Liver (tissue), 9 donors: Measurements from ENCODE around the gene ING3. TPM values are rescaled to one million over a fixed set of nuclear protein-coding genes. Genes with fewer than 3 reads are reported as not detected.
A peak's percentile ranks its signal among the peaks of the same experiment; 100 is the strongest.

Source experiments
- DNase-seq: peaks from one replicate; pipeline ENCODE4 v3.0.0-alpha.2; 2017; ENCODE audit warnings: low spot score
- H3K27ac ChIP-seq, 2 donors: one replicate each; pipeline ENCODE4 v1.7.0; 2013; ENCODE audit warnings: inconsistent platforms in 2 of 2, low read length in 2 of 2, control low read depth in 1 of 2, low read depth in 1 of 2, mild to moderate bottlenecking in 1 of 2
- H3K27me3 ChIP-seq, 4 donors: one replicate each; pipeline versions ENCODE4 v1.6.1 to v1.7.0; 2013; ENCODE audit warnings: low read length in 3 of 4, inconsistent platforms in 1 of 4, mild to moderate bottlenecking in 1 of 4, moderate library complexity in 1 of 4; ENCODE audit not compliant: control insufficient read depth in 4 of 4, insufficient read depth in 4 of 4
- H3K36me3 ChIP-seq, 4 donors: one replicate each; pipeline versions ENCODE4 v1.6.1 to v1.7.0; 2013; ENCODE audit warnings: low read length in 3 of 4, mild to moderate bottlenecking in 3 of 4, low read depth in 1 of 4, moderate library complexity in 1 of 4; ENCODE audit not compliant: control insufficient read depth in 4 of 4, insufficient read depth in 3 of 4
- H3K4me1 ChIP-seq, 4 donors: one replicate each; pipeline versions ENCODE4 v1.6.1 to v1.7.0; 2013; ENCODE audit warnings: low read length in 3 of 4, mild to moderate bottlenecking in 3 of 4, moderate library complexity in 1 of 4; ENCODE audit not compliant: control insufficient read depth in 4 of 4, insufficient read depth in 4 of 4
- H3K4me3 ChIP-seq, 3 donors: one replicate each; pipeline versions ENCODE4 v1.6.1 to v1.7.0; 2013; ENCODE audit warnings: low read length in 3 of 3, control low read depth in 1 of 3, low read depth in 1 of 3, mild to moderate bottlenecking in 1 of 3
- H3K9ac ChIP-seq, 2 donors: one replicate each; pipeline ENCODE4 v1.7.0; 2013; ENCODE audit warnings: low read length in 2 of 2, mild to moderate bottlenecking in 2 of 2, moderate library complexity in 2 of 2, control low read depth in 1 of 2, low read depth in 1 of 2
- H3K9me3 ChIP-seq, 4 donors: one replicate each; pipeline versions ENCODE4 v1.6.1 to v1.7.0; 2013; ENCODE audit warnings: low read length in 3 of 4; ENCODE audit not compliant: control insufficient read depth in 4 of 4
- EGR1 ChIP-seq, 2 donors: IDR thresholded peaks; 2 replicates each; pipeline ENCODE4 v1.6.1; 2016 to 2018; ENCODE audit warnings: antibody characterized with exemption in 2 of 2, low read depth in 2 of 2
- FOXA1 ChIP-seq: IDR thresholded peaks from 2 replicates; pipeline ENCODE4 v1.6.1; 2016; ENCODE audit warnings: antibody characterized with exemption
- FOXA2 ChIP-seq: IDR thresholded peaks from 2 replicates; pipeline ENCODE4 v1.6.1; 2016; ENCODE audit warnings: antibody characterized with exemption
- GABPA ChIP-seq, 2 donors: IDR thresholded peaks in 1 of 2; conservative IDR thresholded peaks in 1 of 2; 2 replicates each; pipeline ENCODE4 v1.6.1; 2016; ENCODE audit warnings: antibody characterized with exemption in 2 of 2, mild to moderate bottlenecking in 1 of 2, moderate library complexity in 1 of 2
- HNF4A ChIP-seq, 2 donors: conservative IDR thresholded peaks; 2 replicates each; pipeline ENCODE4 v1.6.1; 2016; ENCODE audit warnings: antibody characterized with exemption in 2 of 2, mild to moderate bottlenecking in 2 of 2
- JUND ChIP-seq, 2 donors: IDR thresholded peaks; 2 replicates each; pipeline ENCODE4 v1.6.1; 2016; ENCODE audit warnings: antibody characterized with exemption in 2 of 2
- RAD21 ChIP-seq, 2 donors: IDR thresholded peaks; 2 replicates each; pipeline ENCODE4 v1.6.1; 2016; ENCODE audit warnings: antibody characterized with exemption in 2 of 2, mild to moderate bottlenecking in 2 of 2
- RXRA ChIP-seq, 2 donors: IDR thresholded peaks; 2 replicates each; pipeline ENCODE4 v1.6.1; 2017 to 2018; ENCODE audit warnings: antibody characterized with exemption in 2 of 2, mild to moderate bottlenecking in 1 of 2
- SP1 ChIP-seq: IDR thresholded peaks from 2 replicates; pipeline ENCODE4 v1.6.1; 2018; ENCODE audit warnings: antibody characterized with exemption, mild to moderate bottlenecking
- TAF1 ChIP-seq: conservative IDR thresholded peaks from 2 replicates; pipeline ENCODE4 v1.6.1; 2016; ENCODE audit warnings: antibody characterized with exemption, mild to moderate bottlenecking
- YY1 ChIP-seq: IDR thresholded peaks from 2 replicates; pipeline ENCODE4 v1.6.1; 2016; ENCODE audit warnings: antibody characterized with exemption, mild to moderate bottlenecking
- WGBS: extraction: QIAGEN DNeasy Blood & Tissue Kit; methylation state at CpG from one replicate; pipeline ENCODE4 v1.1.7; 2013; 5-methylcytosine and 5-hydroxymethylcytosine counted together
- polyA plus RNA-seq, 2 donors: library from polyadenylated mRNA; stranded (reverse) in 1 of 2; unstranded in 1 of 2; fragments of 200-250 nt in 1 of 2; fragments of >200 nt in 1 of 2; fragmentation: Nextera tagmentation in 1 of 2; extraction: Ambion mirVana in 1 of 2; gene quantifications; one replicate each; pipeline versions ENCODE4 v1.2.1 to v1.2.3, GENCODE V29; 2013 to 2015
- total RNA-seq, 2 donors: library from RNA; depleted of rRNA; stranded (reverse); fragments of >200 nt; gene quantifications; one replicate each; pipeline ENCODE4 v1.2.3, GENCODE V29; 2014
- TF ChIP-seq, protein P1 (sequence below): fragments of 150-350 bp; IDR thresholded peaks from 2 replicates; pipeline ENCODE4 v1.5.1; 2017; ENCODE audit warnings: improper control_type of control experiment, low read depth, low read length; ENCODE audit not compliant: missing input control
- TF ChIP-seq, protein P2 (sequence below): IDR thresholded peaks from 2 replicates; pipeline ENCODE4 v1.6.1; 2016; ENCODE audit warnings: antibody characterized with exemption, mild to moderate bottlenecking
- TF ChIP-seq, protein P3 (sequence below): IDR thresholded peaks from 2 replicates; pipeline ENCODE4 v1.6.1; 2016; ENCODE audit warnings: antibody characterized with exemption
- TF ChIP-seq, protein P4 (sequence below): IDR thresholded peaks from 2 replicates; pipeline ENCODE4 v1.6.1; 2016; ENCODE audit warnings: antibody characterized with exemption
- TF ChIP-seq, protein P5 (sequence below): IDR thresholded peaks from 2 replicates; pipeline ENCODE4 v1.6.1; 2016; ENCODE audit warnings: antibody characterized with exemption
- donor health status: healthy.
- donor health status: healthy.
- donor health status: healthy.
- donor health status: healthy.
- donor health status: healthy.

The ING3 gene
- total and polyA plus RNA-seq, 4 donors = 3.8 to 14.0 (median 10.9) TPM

DNA sequence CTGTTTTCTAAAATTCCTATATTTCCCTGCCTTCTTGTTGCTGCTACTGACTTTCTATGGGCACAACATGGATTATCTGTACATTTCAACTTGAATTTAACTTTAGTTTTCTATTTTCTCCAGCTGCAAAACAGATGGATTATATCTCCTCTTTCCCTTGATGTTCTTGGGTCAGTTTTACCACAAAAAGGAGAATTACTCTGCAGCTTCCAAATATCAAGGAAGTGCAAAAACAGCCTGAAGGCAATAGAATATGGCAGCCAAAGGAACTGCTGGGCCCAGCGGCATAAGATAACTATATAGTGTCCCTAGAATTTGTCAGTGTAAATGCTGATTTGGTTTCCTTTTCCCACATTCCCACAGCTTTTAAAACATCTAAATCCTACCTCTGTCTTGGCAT lies 67.0 kb downstream of the ING3 start:
- H3K4me1 ChIP-seq = peaks cover 0 to 22% (median 9%) of the 10 kb centered on the region in 4 donors
- no peak overlapping the region for H3K27ac ChIP-seq
- no peaks in the 10 kb centered on the region for H3K9me3 ChIP-seq
- H3K36me3 ChIP-seq = peaks cover 0 to 10% (median 4%) of the 10 kb centered on the region in 4 donors
- H3K4me3 ChIP-seq = no peak overlapping the region
- no peaks in the 10 kb centered on the region for H3K27me3 ChIP-seq
- no peak for DNase-seq
- 91% methylated on average over 1 of the region's 1 CpG for WGBS
- H3K9ac ChIP-seq = no peak overlapping the region
- TF ChIP-seq YY1 (no peak), HNF4A (conservative IDR thresholded peaks at IDR 0.05) (no peak), EGR1 (IDR thresholded peaks at IDR 0.05; ENCODE audit: low read depth in 2 of 2) (no peak), FOXA2 (no peak), FOXA1 (no peak), TAF1 (no peak), RAD21 (IDR thresholded peaks at IDR 0.05) (no peak)
- TF ChIP-seq, protein P1, sequence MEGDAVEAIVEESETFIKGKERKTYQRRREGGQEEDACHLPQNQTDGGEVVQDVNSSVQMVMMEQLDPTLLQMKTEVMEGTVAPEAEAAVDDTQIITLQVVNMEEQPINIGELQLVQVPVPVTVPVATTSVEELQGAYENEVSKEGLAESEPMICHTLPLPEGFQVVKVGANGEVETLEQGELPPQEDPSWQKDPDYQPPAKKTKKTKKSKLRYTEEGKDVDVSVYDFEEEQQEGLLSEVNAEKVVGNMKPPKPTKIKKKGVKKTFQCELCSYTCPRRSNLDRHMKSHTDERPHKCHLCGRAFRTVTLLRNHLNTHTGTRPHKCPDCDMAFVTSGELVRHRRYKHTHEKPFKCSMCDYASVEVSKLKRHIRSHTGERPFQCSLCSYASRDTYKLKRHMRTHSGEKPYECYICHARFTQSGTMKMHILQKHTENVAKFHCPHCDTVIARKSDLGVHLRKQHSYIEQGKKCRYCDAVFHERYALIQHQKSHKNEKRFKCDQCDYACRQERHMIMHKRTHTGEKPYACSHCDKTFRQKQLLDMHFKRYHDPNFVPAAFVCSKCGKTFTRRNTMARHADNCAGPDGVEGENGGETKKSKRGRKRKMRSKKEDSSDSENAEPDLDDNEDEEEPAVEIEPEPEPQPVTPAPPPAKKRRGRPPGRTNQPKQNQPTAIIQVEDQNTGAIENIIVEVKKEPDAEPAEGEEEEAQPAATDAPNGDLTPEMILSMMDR = no peak

DNA sequence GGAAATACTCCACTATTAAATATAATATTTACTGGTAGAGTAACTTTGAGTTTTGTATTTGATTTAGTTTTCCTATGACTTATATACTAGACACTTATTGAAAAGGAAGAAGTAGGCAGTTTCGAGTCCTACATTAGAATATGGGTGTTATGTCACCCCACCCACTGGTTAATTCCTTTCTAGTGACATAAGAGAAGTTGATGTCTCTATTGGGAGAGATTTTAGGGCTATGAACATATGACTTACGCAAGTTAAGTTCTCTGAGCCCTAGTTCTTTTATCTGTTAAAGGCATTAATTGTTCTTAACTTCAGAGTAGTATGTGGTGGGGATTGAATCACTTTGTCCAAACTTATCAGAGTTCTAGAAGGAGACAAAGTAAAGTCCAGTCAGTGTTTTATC lies 68.4 kb downstream of the ING3 start:
- no peaks in the 10 kb centered on the region for H3K9me3 ChIP-seq
- no peak overlapping the region for H3K9ac ChIP-seq
- H3K4me1 ChIP-seq = peaks cover 3 to 26% (median 13%) of the 10 kb centered on the region in 4 donors
- no peak for TF ChIP-seq EGR1 (IDR thresholded peaks at IDR 0.05; ENCODE audit: low read depth in 2 of 2)
- TF ChIP-seq, protein P2, sequence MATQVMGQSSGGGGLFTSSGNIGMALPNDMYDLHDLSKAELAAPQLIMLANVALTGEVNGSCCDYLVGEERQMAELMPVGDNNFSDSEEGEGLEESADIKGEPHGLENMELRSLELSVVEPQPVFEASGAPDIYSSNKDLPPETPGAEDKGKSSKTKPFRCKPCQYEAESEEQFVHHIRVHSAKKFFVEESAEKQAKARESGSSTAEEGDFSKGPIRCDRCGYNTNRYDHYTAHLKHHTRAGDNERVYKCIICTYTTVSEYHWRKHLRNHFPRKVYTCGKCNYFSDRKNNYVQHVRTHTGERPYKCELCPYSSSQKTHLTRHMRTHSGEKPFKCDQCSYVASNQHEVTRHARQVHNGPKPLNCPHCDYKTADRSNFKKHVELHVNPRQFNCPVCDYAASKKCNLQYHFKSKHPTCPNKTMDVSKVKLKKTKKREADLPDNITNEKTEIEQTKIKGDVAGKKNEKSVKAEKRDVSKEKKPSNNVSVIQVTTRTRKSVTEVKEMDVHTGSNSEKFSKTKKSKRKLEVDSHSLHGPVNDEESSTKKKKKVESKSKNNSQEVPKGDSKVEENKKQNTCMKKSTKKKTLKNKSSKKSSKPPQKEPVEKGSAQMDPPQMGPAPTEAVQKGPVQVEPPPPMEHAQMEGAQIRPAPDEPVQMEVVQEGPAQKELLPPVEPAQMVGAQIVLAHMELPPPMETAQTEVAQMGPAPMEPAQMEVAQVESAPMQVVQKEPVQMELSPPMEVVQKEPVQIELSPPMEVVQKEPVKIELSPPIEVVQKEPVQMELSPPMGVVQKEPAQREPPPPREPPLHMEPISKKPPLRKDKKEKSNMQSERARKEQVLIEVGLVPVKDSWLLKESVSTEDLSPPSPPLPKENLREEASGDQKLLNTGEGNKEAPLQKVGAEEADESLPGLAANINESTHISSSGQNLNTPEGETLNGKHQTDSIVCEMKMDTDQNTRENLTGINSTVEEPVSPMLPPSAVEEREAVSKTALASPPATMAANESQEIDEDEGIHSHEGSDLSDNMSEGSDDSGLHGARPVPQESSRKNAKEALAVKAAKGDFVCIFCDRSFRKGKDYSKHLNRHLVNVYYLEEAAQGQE = no peak
- TF ChIP-seq TAF1 = no peak
- H3K4me3 ChIP-seq = no peak overlapping the region
- no peak for DNase-seq
- H3K36me3 ChIP-seq = peaks cover 0 to 10% (median 4%) of the 10 kb centered on the region in 4 donors
- peak overlapping the region in 1 of 2 donors; percentile 21 for H3K27ac ChIP-seq
- no peaks in the 10 kb centered on the region for H3K27me3 ChIP-seq
- WGBS = 88% methylated on average over 2 of the region's 2 CpGs

DNA sequence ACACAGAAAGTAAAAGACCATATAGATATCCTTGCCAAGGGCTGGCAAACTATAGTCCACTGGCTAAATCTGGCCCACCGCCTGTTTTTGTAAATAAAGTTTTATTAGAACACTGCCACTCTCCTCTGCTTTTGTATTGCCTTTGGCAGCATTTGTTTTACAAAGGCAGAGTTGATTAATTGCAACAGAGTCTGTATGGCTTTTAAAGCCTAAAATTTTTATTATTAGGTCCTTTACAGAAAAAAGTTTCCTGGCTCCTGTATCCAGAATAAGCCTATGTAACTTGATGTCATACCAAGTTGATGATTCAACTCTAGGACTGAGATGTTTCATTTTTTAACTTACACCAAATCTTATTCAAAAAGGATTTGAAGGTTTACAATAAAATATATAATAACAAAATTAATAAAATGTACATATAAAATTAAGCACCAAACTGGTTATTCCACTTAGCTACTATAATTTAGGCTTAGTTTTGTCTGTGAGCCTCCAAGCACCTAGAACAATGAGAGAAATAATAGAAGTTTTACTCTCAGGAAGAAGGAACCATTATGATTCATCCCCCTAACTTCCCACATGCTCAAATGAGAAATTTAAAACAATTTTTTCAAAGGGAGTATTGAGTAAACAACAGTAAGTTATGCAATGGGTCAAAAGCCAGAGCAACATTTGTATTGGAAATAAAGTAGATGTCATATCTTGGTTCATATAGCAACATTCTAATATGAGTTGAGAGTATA lies 69.8 kb downstream of the ING3 start:
- no peak overlapping the region for H3K27ac ChIP-seq
- 100% methylated on average over 1 of the region's 1 CpG for WGBS
- H3K9ac ChIP-seq = no peak overlapping the region
- H3K36me3 ChIP-seq = peaks cover 0 to 10% (median 4%) of the 10 kb centered on the region in 4 donors
- H3K4me1 ChIP-seq = peaks cover 3 to 34% (median 16%) of the 10 kb centered on the region in 4 donors
- no peak for DNase-seq
- H3K27me3 ChIP-seq = no peaks in the 10 kb centered on the region
- no peak overlapping the region for H3K4me3 ChIP-seq
- H3K9me3 ChIP-seq = no peaks in the 10 kb centered on the region
- peak; percentile 17 for TF ChIP-seq SP1
- TF ChIP-seq, protein P1 = no peak
- TF ChIP-seq, protein P3, sequence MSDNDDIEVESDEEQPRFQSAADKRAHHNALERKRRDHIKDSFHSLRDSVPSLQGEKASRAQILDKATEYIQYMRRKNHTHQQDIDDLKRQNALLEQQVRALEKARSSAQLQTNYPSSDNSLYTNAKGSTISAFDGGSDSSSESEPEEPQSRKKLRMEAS = no peak
- TF ChIP-seq RAD21 (IDR thresholded peaks at IDR 0.05) = no peak
- peak; percentile 76 for TF ChIP-seq FOXA2
- TF ChIP-seq, protein P4, sequence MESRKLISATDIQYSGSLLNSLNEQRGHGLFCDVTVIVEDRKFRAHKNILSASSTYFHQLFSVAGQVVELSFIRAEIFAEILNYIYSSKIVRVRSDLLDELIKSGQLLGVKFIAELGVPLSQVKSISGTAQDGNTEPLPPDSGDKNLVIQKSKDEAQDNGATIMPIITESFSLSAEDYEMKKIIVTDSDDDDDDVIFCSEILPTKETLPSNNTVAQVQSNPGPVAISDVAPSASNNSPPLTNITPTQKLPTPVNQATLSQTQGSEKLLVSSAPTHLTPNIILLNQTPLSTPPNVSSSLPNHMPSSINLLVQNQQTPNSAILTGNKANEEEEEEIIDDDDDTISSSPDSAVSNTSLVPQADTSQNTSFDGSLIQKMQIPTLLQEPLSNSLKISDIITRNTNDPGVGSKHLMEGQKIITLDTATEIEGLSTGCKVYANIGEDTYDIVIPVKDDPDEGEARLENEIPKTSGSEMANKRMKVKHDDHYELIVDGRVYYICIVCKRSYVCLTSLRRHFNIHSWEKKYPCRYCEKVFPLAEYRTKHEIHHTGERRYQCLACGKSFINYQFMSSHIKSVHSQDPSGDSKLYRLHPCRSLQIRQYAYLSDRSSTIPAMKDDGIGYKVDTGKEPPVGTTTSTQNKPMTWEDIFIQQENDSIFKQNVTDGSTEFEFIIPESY = peak; percentile 16
- TF ChIP-seq GABPA (IDR thresholded peaks at IDR 0.05 in 1 of 2, conservative IDR thresholded peaks at IDR 0.05 in 1 of 2) = no peak
- peak; percentile 55 for TF ChIP-seq FOXA1
- TF ChIP-seq RXRA (IDR thresholded peaks at IDR 0.05) = peak in 1 of 2 donors; percentile 44
- TF ChIP-seq EGR1 (IDR thresholded peaks at IDR 0.05; ENCODE audit: low read depth in 2 of 2) = no peak
- TF ChIP-seq YY1 = peak; percentile 37
- TF ChIP-seq JUND (IDR thresholded peaks at IDR 0.05) = peak; percentile 25 to 53
- TF ChIP-seq, protein P5, sequence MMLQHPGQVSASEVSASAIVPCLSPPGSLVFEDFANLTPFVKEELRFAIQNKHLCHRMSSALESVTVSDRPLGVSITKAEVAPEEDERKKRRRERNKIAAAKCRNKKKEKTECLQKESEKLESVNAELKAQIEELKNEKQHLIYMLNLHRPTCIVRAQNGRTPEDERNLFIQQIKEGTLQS = peak; percentile 19
